ENCODE results near the gene S100PBP. TPM values are rescaled to one million over a fixed set of nuclear protein-coding genes. Genes with fewer than 3 reads are reported as not detected.

The S100PBP gene
- total RNA-seq, 1 donor from 2014 or later = 40.1 TPM

DNA sequence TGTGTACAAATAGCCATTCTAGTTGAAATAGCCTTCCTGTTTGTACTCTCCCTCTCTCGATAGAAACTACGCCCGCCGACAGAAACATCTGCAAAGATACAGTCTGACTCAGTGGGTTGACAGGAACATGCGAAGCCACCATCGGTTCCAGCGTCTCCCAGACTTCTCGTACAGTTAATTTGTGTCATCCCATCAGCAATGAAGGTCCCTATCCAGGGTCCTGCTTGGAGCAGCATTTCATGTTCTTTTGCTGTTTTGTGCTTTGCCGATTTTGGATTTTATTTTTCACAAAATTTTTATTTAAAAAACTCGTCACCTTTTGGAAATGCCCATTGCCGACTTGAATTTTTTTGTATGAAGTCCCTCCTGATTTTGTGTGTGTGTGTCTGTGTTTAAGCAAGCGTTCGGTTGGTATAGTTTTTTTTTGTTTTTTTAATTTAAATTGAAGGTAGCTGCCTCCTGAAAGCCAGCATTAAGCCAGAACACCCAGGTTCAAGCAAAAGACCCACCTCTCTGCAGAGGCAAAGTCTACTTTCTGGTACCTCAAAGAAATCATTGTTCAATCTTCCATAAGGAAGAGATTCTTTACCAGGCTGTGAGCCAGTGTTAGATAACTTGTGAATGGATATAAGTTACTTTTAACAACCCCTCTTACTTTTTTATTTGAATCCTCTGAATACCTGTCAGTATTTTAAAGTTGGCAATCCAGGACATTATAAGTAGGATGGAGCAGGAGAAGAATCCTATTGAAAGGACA is 38.6 kb downstream of the S100PBP start:
- no peak overlapping the region for H3K27ac Mint-ChIP-seq (ENCODE audit: unreplicated experiment)
- no peaks in the 10 kb centered on the region for H3K36me3 Mint-ChIP-seq (ENCODE audit: unreplicated experiment)
- no peaks in the 10 kb centered on the region for H3K27me3 Mint-ChIP-seq (ENCODE audit: unreplicated experiment)
- peaks cover 6% of the 10 kb centered on the region for H3K4me1 Mint-ChIP-seq (ENCODE audit: low read depth, unreplicated experiment)
- no peak overlapping the region for H3K4me3 Mint-ChIP-seq (ENCODE audit: unreplicated experiment)
- TF ChIP-seq, protein P1, sequence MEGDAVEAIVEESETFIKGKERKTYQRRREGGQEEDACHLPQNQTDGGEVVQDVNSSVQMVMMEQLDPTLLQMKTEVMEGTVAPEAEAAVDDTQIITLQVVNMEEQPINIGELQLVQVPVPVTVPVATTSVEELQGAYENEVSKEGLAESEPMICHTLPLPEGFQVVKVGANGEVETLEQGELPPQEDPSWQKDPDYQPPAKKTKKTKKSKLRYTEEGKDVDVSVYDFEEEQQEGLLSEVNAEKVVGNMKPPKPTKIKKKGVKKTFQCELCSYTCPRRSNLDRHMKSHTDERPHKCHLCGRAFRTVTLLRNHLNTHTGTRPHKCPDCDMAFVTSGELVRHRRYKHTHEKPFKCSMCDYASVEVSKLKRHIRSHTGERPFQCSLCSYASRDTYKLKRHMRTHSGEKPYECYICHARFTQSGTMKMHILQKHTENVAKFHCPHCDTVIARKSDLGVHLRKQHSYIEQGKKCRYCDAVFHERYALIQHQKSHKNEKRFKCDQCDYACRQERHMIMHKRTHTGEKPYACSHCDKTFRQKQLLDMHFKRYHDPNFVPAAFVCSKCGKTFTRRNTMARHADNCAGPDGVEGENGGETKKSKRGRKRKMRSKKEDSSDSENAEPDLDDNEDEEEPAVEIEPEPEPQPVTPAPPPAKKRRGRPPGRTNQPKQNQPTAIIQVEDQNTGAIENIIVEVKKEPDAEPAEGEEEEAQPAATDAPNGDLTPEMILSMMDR (IDR thresholded peaks at IDR 0.05; ENCODE audit: partially characterized antibody, unreplicated experiment) = no peak
- H3K9me3 Mint-ChIP-seq (ENCODE audit: unreplicated experiment) = no peaks in the 10 kb centered on the region
- no peak for DNase-seq

DNA sequence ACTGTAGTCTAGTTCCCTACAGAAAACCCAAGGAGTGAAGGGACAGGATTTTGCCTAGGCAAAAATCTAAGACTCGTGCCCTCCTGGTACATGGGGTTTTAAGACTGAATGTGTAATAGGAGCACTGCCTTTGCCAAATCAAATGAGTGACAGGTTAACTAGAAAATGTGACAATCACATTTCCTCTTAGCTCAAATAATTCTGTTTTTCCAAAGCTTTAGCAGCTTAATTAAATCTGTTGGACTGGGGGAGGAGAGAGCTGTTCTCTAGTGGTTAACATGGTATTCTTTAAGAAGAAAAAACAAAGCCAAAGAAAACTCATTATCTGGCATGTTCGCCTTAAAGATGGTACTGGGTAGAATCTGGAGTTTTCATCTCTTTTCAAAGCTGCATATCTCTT is 40.7 kb downstream of the S100PBP start:
- peaks cover 10% of the 10 kb centered on the region for H3K4me1 Mint-ChIP-seq (ENCODE audit: low read depth, unreplicated experiment)

DNA sequence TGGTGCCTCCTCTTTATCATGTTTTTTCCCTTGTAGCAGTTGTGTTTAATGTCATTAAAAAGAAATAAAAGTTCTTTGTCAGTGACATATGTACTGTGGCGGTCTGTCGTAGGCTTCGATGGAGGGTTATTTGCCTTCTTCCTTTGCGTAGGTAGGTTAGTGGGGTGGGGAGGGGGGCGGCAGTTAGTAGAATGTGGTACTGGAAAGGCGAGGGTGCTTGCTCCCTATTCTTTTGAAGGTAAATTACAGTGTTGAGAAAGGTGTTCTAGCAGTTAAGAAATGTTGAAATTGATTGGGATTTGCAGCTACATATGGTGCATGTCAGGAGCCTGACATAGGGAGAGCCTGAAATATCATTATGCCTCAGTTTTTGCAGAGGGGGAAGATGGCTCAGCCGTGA is 41.3 kb downstream of the S100PBP start:
- Mint-ChIP-seq H3K27ac (ENCODE audit: unreplicated experiment) (peak overlapping the region; percentile 25), H3K4me1 (ENCODE audit: low read depth, unreplicated experiment) (peaks cover 11% of the 10 kb centered on the region), H3K27me3 (ENCODE audit: unreplicated experiment) (peaks cover 6% of the 10 kb centered on the region), H3K9me3 (ENCODE audit: unreplicated experiment) (peaks cover 2% of the 10 kb centered on the region), H3K4me3 (ENCODE audit: unreplicated experiment) (no peak overlapping the region), H3K36me3 (ENCODE audit: unreplicated experiment) (peaks cover 13% of the 10 kb centered on the region)
- DNase-seq = no peak
- TF ChIP-seq, protein P1 (IDR thresholded peaks at IDR 0.05; ENCODE audit: partially characterized antibody, unreplicated experiment) = no peak

More for the DNA sequence above, 40.7 kb downstream of the S100PBP start:
- Mint-ChIP-seq H3K4me3 (ENCODE audit: unreplicated experiment) (no peak overlapping the region), H3K36me3 (ENCODE audit: unreplicated experiment) (peaks cover 13% of the 10 kb centered on the region), H3K27me3 (ENCODE audit: unreplicated experiment) (peaks cover 6% of the 10 kb centered on the region), H3K9me3 (ENCODE audit: unreplicated experiment) (peaks cover 2% of the 10 kb centered on the region), H3K27ac (ENCODE audit: unreplicated experiment) (no peak overlapping the region)
- TF ChIP-seq, protein P1 (IDR thresholded peaks at IDR 0.05; ENCODE audit: partially characterized antibody, unreplicated experiment) = no peak
- no peak for DNase-seq

DNA sequence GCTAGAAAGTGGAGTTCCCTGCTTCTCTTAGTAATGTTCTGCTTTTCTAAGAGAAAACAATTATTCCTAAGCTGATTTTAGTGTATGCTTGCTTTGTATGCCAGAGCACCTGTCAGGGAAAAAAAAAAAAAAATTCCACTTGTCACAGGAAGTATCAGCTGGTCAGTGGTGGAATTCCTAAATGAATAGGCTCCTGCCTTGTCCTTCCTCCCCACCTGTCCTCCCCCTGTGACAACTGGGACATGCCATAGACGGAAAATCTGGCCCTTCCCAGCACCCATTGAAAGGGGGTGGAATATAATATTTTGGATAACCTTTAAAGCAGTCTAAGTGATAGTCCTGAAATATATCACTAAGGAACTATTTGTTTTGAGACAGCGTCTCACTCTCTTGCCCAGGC is 42.5 kb downstream of the S100PBP start:
- Mint-ChIP-seq H3K4me1 (ENCODE audit: low read depth, unreplicated experiment) (peaks cover 11% of the 10 kb centered on the region), H3K4me3 (ENCODE audit: unreplicated experiment) (no peak overlapping the region), H3K9me3 (ENCODE audit: unreplicated experiment) (peaks cover 2% of the 10 kb centered on the region), H3K27me3 (ENCODE audit: unreplicated experiment) (peaks cover 6% of the 10 kb centered on the region), H3K27ac (ENCODE audit: unreplicated experiment) (no peak overlapping the region), H3K36me3 (ENCODE audit: unreplicated experiment) (peaks cover 13% of the 10 kb centered on the region)
- TF ChIP-seq, protein P1 (IDR thresholded peaks at IDR 0.05; ENCODE audit: partially characterized antibody, unreplicated experiment) = no peak
- no peak for DNase-seq

DNA sequence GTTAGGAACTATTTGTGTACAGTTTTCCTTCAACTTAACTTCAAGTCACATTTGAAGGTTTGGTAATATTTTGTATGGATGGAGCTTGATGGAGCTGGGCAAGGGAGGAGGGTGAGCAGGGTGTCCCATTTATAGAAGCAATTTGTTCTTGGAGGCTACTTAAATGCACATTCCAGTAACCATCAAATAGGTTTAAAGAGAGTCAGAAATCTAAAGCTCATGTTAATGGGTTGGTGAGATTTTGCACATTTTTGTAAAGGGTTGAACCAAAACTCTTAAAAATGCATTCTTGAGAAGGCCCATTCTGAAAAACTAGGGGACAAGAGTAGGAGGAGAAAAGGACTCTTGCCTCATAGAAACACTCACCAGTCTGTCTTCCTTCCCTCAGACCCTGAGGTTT is 43.1 kb downstream of the S100PBP start:
- peaks cover 11% of the 10 kb centered on the region for H3K4me1 Mint-ChIP-seq (ENCODE audit: low read depth, unreplicated experiment)
- peak overlapping the region; percentile 5 for H3K27ac Mint-ChIP-seq (ENCODE audit: unreplicated experiment)
- TF ChIP-seq, protein P1 (IDR thresholded peaks at IDR 0.05; ENCODE audit: partially characterized antibody, unreplicated experiment) = no peak
- DNase-seq = no peak
- H3K27me3 Mint-ChIP-seq (ENCODE audit: unreplicated experiment) = peaks cover 6% of the 10 kb centered on the region
- peaks cover 2% of the 10 kb centered on the region for H3K9me3 Mint-ChIP-seq (ENCODE audit: unreplicated experiment)
- H3K4me3 Mint-ChIP-seq (ENCODE audit: unreplicated experiment) = no peak overlapping the region
- H3K36me3 Mint-ChIP-seq (ENCODE audit: unreplicated experiment) = peaks cover 13% of the 10 kb centered on the region

Measured in glutamatergic neuron (in vitro differentiated cells).